ENCODE measurements around the gene LRG1.

LRG1 gene, protein sequence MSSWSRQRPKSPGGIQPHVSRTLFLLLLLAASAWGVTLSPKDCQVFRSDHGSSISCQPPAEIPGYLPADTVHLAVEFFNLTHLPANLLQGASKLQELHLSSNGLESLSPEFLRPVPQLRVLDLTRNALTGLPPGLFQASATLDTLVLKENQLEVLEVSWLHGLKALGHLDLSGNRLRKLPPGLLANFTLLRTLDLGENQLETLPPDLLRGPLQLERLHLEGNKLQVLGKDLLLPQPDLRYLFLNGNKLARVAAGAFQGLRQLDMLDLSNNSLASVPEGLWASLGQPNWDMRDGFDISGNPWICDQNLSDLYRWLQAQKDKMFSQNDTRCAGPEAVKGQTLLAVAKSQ

DNA sequence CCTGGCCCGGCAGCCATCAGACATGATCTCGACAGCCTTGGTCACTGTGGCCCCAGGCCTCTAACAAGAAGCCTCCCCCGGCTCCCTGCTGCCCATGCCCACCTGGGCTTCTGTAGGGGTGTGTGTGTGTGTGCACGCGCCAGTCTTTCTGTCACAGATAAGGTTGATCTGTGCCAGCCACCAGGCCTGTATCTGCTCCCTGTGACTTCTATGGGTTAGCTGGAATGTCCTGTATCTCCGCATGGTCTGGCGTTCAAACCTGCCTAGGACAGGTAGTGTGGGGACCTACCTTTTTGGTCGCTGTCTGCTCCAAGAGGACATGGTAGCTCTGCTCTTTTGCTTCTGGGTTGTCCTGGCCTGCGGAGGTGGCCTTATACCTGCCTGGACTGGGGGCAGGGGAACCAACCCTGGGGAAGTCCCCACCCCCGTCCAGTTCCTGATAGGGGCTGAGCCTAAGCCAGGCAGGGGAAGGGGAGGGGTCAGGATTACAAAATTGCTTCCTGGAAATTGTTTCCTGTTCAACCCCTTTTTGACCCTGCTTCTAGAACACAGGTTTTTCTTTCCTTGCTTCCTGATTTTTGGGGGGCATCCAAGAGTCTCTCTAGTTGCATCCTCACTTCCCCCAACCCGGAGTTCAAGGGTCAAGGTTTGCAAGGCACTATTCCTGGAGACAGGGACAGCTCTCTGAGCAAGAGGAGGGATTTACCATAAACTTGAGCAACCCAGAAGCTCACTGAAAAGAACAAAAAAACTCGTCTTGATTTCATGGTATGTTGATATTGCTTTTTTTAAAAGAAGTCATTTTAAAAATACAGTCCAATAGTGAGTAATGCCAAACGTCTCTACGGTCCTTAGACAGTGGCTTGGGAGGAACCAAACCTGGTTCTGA is at the start of gene LRG1:
Gene LRG1, minus strand, starts transcription at position 344 of the 889 bp plus-strand sequence. Its CDS starts 23 bp downstream, at position 321.
- no peak for DNase-seq (ENCODE audit: low spot score)

DNA sequence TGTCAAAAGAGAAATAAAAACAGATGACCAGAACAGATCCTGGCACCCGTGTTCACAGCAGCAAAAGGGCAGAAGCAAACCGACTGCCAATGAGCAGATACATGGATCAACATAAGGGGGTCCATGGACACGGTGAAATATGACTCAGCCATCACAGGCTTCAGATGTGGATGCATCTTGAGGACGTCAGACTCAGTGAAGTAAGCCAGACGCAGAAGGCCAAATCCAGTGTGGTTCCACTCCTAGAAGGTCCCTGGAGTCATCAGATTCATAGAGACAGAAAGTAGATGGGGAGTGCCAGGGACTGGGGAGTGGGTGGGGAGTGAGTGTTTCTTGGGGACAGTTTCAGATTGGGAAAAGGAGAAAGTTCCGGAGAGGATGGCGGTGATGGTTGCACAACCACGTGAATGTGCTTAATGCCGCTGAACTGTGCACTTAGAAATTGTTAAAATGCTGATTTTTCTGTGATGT is 48.5 kb upstream of the LRG1 start:
- no peak for DNase-seq (ENCODE audit: low spot score)

DNA sequence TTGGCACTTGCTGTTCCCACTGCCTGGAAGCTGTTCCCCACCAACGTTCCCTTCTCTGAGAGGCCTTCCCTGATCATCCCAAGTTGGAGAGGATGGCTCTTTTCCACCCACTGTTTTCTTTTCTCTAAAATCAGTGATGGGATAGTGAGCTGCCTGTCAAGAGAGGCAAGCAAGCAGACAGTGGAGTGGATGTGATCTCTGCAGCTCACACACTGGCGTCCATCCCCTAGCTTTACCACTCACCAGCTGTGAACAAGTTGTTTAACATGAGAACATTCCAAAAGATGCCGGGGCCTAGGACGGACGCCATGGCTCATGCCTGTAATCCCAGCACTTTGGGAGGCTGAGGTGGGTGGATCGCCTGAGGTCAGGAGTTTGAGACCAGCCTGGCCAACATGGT is 47.7 kb upstream of the LRG1 start:
- DNase-seq (ENCODE audit: low spot score), result no peak

DNA sequence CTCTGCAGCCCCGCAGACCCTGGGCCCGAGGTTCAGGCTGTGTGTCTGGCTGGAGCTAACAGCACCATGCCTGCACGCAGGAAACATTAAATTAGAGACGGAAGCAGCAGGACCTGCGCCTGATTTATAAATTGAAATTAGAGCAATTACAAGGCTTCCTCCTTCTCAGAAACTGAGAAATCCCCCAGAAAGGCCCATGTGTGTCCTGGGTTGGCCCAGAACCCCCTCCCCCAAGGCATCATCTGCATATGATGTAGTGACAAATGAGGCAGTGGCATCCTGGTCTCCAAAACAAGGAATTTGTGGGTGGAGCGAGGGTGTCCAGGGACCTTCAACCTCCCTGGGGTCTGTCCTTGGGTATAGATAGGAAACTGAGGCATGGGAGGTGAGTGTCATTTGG is 46.9 kb upstream of the LRG1 start:
- no peak for DNase-seq (ENCODE audit: low spot score)

DNA sequence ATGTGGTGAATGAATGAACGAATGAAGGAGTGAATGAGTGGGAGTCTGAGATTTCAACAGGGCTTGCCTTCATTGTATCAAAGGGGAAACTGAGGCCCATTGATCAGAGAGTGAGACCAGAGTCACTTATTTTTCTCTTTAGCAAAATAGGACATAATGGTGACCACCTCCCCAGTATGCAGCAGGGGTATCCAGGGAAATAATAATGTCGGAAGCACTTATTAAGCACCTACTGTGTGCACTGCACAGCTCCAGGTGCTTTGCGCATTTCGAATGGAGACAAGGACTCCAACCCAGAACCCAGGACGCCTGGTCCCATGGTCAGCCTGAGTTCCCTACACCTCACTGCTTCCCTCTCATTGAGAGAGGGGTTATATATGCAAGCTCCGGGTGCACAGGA is 46.4 kb upstream of the LRG1 start:
- DNase-seq (ENCODE audit: low spot score), result no peak

DNA sequence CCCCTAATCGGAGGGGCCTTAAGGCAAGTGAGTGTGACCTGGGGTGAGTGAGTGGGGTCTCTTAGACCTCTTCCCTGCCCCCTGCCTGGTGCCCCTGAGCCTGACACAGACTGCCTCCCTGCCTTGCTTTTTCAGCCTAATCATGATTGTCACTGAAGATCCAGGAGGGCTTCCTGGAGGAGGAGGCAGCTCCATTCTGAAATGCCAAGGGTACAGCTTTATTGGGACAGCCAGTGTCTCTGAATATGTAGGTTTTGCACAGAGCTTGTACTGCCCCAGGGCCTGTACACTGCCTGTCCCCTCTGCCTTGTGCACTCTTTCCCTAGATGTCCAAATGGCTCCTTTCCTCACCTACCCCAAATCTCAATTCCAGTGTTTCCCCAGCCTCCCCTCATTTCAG is 45.7 kb upstream of the LRG1 start:
- no peak for DNase-seq (ENCODE audit: low spot score)

DNA sequence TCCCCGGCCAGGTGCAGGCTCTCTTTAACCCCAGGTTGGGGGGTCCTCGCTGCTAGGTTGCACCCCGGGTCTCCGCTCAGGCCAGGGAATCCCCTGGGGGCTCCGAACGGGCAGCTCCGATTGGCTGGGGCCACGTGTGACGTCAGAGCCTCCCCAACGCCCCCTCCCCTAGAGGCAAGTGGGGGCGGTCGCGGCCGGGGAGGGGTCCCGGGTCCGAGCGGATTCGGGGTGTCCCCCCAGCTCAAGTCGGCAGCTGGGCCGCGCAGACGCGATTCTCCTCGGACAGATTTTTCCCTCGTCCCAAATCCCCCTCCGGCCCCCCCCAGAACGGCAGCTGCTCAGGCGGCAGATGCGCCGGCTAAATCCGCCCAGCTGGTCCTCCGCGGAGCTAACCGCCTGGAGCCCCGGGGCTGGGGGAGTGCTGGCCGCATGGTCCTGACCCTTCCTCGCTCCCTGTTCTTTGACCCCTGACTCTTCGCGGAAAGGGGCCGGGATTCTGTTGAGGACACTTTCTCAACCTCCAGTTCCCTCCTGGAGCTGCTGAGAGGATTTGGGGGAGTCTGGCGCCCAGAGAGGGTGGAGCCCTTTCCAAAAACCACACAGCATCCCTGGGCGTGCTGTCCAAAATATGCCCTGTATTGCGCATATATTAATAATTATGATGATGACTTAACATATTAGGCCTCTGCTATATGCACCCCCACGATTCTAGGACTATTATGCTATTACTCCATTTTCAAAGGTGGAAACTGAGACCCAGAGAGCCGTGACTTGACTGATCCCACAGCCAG is 45.0 kb upstream of the LRG1 start:
- DNase-seq (ENCODE audit: low spot score), result peak; percentile 75

DNA sequence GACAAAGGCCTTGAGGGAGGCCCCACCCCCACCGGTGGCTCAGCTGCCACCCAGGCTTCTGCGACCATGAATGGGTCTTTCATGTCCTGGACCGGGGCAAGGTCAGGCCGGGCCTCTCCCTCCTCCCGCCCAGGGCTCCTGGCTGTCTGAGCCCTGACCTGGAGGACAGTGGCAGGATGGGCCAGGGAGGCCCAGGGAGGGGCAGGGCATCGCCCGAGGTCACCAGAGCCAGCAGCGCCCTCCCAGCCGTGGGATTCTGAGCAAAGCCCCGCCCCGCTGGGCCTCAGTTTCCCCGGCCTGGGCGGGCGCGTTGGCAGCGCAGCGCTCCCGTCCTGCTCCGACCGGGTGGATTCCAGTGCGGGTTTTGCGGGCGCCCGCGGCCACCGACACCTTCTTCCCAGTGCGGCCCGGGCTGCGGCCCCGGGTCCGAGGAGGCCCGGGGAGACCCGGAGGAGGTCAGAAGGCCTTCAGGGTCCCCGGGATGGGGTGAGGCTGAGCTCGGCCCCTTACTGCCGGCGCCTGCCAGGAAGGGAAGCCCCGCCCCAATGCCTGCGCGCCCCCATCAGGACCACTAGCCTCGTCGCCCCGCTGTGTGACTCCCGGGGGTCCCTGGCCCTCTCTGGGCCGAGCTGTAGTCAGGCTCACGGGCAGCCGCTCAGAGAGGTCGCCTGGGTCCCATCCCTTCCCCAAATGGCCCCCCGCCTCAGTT is 44.3 kb upstream of the LRG1 start:
- peak; percentile 87 for DNase-seq (ENCODE audit: low spot score)

DNA sequence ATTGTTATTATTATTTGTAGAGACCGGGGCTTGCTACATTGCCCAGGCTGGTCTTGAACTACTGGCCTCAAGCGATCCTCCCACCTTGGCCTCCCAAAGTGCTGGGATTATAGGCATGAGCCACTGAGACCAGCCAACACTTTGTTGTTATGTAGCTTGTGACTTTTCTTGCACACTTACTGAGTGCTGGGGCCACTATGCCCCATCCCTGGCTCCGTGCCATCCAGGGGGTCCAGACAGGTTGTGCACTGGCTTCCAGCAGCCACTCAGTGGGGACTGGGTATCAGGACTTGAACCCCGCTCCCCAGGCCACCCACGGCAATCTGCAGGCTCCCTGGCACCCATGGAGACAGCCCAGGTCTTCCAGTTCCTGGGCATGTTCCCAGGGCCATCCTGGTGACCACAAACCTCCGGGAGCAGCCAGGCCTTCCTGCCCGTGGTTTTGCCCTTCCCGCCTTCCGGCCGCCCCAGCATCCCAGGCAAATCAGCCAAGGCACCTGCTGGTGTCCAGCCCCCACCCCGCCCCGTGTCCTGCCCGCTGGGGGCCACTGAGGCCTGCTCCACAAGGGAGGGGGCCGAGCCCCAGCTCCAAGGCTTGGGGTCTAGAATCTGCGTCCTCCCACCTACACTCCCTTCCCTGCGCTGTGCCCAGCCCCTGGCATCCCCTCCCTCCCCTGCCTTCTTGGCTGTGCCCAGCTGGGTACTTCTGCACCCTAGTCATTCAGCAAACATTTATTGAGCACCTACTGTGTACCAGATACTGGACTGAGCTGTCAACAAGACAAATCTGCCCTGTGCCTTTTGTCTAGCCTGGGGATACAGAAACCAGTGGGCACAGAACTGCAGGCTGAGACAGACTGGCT is 43.4 kb upstream of the LRG1 start:
- DNase-seq (ENCODE audit: low spot score), result no peak

DNA sequence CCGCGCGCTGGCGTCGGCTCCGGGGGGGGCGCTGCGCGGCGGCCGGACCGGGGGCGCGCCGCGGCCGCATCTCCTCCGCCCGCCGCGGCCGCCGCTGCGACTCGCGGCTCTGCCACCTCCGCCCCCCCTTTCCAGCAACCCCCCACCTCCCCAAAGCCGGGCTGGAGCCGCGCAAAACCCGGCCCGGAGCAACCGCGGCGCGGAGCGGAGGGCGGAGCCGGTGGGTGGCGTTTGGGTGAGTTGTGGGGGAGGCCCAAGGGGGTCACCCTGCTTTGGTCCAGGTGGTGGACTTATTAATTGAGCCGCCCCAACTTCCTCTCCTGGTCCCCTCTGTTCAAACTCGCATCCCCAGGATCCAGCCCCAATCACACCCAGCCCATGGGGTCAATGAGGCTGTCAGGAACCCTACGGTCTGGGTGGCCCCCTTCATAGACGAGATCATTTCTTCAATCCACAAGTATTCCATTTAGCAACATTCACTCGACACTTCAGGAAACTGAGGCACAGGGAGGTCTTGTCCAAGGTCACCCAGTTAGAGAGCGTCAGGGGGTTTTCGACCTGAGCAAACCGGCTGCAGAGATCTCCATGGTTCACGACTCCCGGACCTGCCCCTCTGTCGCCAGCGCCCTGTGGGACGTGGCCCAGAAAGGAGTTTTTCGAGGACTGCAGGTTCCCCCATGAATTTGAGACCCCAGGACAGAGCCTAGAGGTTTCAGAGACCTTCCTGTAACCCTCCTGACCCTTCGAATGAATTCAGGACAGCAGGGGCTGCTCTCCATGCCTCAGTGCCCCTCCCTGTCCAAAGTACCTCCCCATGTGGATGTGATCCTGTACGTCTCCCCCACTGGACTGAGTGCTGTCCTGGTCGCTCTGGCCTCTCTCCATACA is 42.1 kb upstream of the LRG1 start:
- DNase-seq (ENCODE audit: low spot score), result peak; percentile 88

DNA sequence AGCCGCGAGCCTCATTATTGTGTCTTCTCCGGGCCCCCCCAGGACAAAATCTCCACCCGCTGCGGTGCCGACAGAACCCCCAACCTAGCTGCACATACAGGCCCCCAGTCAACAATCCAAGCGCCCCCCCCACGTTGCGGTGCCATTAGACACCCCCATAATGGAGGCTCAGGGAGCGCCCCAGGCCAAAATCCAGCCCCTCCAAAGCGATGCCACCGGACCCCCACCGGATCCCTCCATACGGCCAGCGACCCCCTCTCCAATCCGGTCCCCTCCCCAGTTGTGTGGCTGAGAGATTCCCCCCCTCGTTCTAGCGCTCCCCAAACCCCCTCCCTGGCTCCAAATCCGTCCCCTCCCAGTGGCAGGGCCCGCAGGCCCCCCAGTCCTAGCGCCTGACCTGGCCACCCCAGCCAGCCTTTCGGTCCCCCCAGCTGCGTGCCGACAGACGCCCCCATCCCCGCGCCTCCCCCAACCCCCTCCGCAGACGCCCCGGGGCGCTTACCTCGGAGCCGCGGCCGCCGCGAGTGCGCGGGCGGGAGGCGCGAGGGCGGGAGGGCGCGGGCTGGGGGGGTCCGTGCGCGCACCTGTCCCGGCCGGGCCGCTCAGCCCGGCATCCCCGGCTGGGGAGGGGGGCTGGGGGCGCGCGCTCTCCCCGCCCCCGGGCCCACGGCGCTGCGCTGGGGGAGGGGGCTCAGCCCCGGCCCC is 41.3 kb upstream of the LRG1 start:
- peak; percentile 76 for DNase-seq (ENCODE audit: low spot score)

DNA sequence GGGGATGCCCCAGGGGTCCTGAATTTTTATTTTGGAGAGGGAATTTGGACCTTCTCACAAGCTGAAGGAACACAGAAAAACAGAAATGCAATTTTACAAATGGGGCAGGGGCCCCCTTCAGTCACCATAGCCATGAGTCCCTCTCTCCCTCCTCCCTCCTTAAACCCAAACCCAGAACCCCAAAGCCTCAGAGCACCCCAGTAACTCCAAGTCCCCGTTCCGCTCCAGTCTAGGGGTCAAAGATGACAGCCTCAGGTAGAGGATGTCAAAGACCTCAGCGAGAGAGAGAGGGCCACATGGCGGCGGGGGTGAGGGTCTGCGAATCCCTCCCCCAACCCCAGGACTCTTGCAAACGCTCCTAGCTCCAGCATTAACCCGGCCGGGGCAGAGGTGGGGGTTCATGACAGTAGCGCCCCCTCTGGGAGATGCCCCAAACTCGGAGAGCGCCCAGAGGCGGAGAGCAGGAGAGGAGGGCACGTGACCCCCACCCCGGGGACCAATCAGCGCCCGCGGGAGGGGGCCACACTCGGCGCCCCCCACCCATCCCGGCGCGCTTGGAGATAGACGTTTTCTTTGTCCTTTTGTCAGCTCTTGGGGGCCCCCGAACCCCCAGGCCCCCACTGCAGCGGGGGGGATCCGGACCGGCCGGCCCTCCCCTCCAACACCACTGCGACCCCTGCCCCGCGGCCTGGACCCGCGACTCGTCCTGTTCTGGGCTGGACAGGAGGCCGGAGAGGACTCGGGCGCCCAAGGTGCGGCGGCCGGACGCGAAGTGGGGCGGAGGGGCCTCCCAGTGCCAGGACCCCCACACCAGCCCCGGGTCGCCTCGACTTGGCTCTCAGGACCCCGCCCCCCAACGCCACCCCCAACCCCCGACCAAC is 40.4 kb upstream of the LRG1 start:
- DNase-seq (ENCODE audit: low spot score), result peak; percentile 83

DNA sequence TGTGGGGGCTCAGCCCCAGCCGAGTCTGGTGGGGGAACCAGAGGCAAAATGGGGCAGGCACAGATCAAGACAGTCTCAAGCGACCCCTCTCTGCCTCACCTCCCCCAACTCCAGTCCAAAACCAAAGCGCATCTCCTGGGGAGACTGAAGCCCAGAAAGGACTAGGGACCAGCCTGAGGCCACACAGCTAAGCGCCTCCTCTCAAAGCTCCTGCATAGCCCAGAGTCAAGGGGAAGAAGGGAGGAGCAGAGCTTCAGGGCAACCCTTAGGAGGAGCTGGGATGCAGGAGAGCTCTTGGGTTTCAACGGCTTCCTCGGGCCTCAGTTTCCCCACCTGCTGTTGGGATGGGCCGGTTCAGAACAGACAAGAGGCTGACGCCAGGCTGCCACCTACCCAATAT is 39.6 kb upstream of the LRG1 start:
- no peak for DNase-seq (ENCODE audit: low spot score)

DNA sequence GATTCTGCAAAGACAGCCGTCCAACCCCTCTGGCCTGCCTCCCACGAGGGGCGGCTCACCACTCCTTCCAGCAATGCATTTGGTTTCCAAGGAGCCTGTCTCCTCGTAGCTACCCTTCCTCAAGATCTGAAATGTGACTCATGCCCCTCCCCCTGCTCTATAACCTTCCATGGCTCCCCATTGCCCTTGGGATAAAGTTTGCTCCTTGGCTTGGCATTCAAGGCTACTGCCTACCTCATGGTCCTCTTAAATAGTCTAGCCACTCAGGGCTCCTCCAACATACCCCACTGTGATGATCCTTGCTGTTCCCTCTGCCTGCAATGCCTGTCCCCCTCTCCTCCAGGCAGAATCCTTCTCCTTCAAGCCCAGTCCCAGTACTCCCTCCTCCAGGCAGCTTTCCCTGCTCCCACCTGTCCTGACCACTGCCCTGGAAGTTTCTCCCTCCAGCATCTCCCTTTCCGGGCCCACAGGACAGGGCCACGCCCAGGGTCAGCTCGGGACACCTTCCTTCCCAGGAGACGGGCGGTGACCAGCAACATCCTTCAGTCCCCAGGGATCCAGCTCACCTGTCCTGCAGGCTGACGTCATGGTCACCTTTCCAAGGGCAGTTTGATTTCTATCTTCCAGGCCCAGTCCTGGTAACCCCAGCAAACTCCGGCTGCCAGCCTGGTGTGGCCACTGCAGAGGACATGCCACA is 38.9 kb upstream of the LRG1 start:
- no peak for DNase-seq (ENCODE audit: low spot score)

DNA sequence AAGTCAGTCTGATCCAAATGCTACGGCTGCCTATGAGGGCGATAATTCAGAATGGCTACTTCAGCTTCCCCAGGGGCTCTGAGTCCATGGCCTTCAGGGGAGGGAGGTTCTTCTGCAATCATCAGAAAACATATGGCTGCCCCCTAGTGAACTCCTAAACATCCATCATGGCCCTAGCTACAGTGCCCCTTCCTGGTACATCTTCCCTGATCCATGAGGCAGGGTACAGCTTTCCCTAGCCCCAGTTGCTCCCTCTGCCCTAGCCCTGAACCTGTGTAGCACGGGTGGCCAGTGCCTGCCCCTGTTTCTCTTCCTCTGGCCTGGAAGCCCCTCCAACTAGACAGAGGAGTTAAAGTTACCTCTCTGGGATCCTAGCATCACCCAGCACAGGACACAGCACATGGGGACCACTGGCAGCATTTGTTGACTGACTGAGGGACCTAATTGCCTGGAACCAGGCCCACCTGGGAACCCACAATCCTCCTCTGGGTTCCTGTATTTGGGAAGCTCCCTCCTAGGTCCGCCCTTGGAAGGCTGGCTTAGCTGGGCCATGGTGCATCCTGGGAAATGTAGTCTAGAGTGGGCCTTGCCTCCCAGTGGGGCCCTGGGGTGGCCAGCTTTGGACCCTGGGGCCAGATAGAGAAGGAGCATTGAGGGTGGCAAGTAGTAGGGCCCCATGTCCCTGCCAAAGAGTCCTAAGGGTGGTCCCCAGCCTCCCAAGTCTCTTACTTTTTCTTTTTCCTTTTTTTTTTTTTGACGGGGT is 37.4 kb upstream of the LRG1 start:
- no peak for DNase-seq (ENCODE audit: low spot score)
